Esophagus muscularis mucosa (tissue), 4 donors: ENCODE data around the gene SLC24A3.

Source experiments
- CTCF ChIP-seq, 3 experiments: fragments of 200-600 bp in 2 of 3; fragments of 450-650 bp in 1 of 3; sonication (generic) in 2 of 3; IDR thresholded peaks; one replicate each; pipeline ENCODE4 v1.5.1; 2017 to 2019; ENCODE audit warnings: antibody characterized with exemption in 3 of 3, mild to moderate bottlenecking in 2 of 3, moderate library complexity in 1 of 3
- EP300 ChIP-seq: sonication (generic); formaldehyde crosslinking; IDR thresholded peaks from one replicate; pipeline ENCODE4 v1.6.1; 2017; ENCODE audit warnings: antibody characterized with exemption
- POLR2A ChIP-seq: fragments of 450-650 bp; IDR thresholded peaks from one replicate; pipeline ENCODE4 v1.6.1; 2017; ENCODE audit warnings: antibody characterized with exemption, moderate library complexity, mild to moderate bottlenecking, low read depth

GRCh38 chr20:19540392-19540791, 327.9 kb downstream of the SLC24A3 start:
- TF ChIP-seq CTCF (IDR thresholded peaks at IDR 0.05) (no peak), EP300 (no peak), POLR2A (no peak)
